Measurements from ENCODE around the gene RPS27.
"Not testable (repeated sequence)": the region's sequence is repeated elsewhere in the genome, so short reads cannot be mapped to it uniquely, and the experiment has no call there.

The RPS27 gene

DNA sequence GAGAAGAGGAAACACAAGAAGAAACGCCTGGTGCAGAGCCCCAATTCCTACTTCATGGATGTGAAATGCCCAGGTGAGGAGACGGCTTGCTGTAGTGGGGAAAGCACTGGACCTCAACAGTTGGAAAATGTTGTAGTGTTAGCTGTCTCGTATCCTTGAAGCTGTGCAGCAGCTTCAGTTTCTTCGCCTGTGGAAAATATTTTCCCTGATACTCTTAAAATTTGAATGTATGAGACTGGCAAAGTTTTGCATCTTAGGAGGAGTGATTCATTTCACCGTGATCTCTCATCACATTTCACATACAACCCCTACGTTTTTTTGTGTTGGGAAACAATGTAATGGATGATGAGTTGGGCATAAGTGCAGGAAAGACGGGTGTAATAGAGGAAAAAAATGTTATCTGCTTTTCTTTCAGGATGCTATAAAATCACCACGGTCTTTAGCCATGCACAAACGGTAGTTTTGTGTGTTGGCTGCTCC lies 629 bp downstream of the RPS27 start:
- H3K27ac ChIP-seq (ENCODE audit: low read depth, low read length, severe bottlenecking), result peak overlapping the region; percentile 87
- H3K4me1 ChIP-seq (ENCODE audit: control insufficient read depth, insufficient read depth, low read length, poor library complexity, severe bottlenecking), result peaks cover 8% of the 10 kb centered on the region
- H3K4me3 ChIP-seq (ENCODE audit: extremely low read depth, insufficient read depth, low read length, poor library complexity, severe bottlenecking), result peak overlapping the region; percentile 71
- 0 to 16% methylated on average over 2 to 3 of the region's 9 CpGs for WGBS, 2 experiments (ENCODE audit: insufficient coverage in 2 of 2)
- peaks cover 41% of the 10 kb centered on the region for H3K36me3 ChIP-seq (ENCODE audit: control insufficient read depth, insufficient read depth, low read length)
- H3K9me3 ChIP-seq (ENCODE audit: control insufficient read depth, low read length), result no peaks in the 10 kb centered on the region

DNA sequence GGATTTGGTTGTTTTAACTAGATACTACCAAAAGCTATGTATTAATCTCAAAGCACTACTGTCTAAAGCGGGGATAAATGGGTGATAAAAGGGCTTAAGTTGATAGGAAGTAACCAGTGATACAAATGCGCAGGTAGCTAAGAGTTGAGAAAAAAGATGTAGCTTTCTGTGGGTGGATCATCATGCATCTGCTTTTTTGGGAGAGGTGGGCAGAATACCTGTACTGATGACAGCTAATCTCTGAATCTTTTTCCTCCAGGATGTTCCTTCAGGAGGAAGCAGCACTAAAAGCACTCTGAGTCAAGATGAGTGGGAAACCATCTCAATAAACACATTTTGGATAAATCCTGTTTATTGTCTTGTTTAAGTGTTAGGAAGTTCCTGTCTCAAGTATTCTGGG lies 1.2 kb downstream of the RPS27 start:
- Histone ChIP-seq H3K4me3 (ENCODE audit: extremely low read depth, insufficient read depth, low read length, poor library complexity, severe bottlenecking) (peak overlapping the region; percentile 71), H3K4me1 (ENCODE audit: control insufficient read depth, insufficient read depth, low read length, poor library complexity, severe bottlenecking) (peaks cover 8% of the 10 kb centered on the region), H3K27ac (ENCODE audit: low read depth, low read length, severe bottlenecking) (no peak overlapping the region), H3K36me3 (ENCODE audit: control insufficient read depth, insufficient read depth, low read length) (peaks cover 41% of the 10 kb centered on the region), H3K9me3 (ENCODE audit: control insufficient read depth, low read length) (no peaks in the 10 kb centered on the region)
- WGBS, 2 experiments (ENCODE audit: insufficient coverage in 2 of 2), result 100% methylated on average over 1 to 2 of the region's 2 CpGs

DNA sequence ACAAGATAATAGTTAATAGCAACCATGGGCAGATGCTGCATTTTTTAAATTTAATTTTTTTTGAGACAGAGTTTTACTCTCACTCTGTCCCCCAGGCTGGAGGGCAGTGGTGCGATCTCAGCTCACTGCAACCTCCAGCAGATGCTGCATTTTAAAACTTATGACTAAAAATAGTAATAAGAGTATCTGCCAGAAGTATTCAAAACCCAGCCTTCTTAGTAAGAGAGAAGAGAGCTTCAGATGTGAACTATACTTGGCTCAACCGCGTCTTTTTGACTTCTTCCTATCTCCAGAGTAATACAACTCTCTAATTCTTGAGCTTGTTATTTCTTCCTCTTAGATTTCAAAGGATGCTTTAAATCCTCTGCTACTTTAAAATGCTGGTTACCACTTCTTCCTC lies 4.6 kb downstream of the RPS27 start:
- Histone ChIP-seq H3K27ac (ENCODE audit: low read depth, low read length, severe bottlenecking) (no peak overlapping the region), H3K4me3 (ENCODE audit: extremely low read depth, insufficient read depth, low read length, poor library complexity, severe bottlenecking) (no peak overlapping the region), H3K4me1 (ENCODE audit: control insufficient read depth, insufficient read depth, low read length, poor library complexity, severe bottlenecking) (peaks cover 8% of the 10 kb centered on the region), H3K36me3 (ENCODE audit: control insufficient read depth, insufficient read depth, low read length) (peaks cover 41% of the 10 kb centered on the region), H3K9me3 (ENCODE audit: control insufficient read depth, low read length) (no peaks in the 10 kb centered on the region)
- WGBS, 2 experiments (ENCODE audit: insufficient coverage in 2 of 2), result 100% methylated on average over 2 of the region's 3 CpGs; no CpG with 5 or more reads in 1 of the 2 experiments

DNA sequence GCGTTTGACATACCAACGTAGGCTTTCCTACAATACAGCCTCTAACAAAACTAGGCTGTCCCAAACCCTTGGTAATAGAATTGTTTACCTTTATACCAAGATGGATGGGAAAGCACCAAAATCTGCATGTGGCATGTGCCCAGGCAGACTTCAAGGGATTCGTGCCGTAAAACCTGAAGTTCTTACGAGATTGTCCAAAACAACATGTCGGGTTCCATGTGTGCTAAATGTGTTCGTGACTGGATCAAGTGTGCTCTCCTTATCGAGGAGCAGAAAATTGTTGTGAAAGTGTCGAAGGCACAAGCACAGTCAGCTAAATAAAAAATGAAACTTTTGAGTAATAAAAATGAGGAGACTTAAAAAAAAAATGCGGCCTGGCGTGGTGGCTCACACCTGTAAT lies 5.1 kb downstream of the RPS27 start:
- peaks cover 10% of the 10 kb centered on the region for H3K4me1 ChIP-seq (ENCODE audit: control insufficient read depth, insufficient read depth, low read length, poor library complexity, severe bottlenecking)
- 93 to 98% methylated on average over 8 to 10 of the region's 11 CpGs for WGBS, 2 experiments (ENCODE audit: insufficient coverage in 2 of 2)
- H3K27ac ChIP-seq (ENCODE audit: low read depth, low read length, severe bottlenecking), result no peak overlapping the region
- no peak overlapping the region for H3K4me3 ChIP-seq (ENCODE audit: extremely low read depth, insufficient read depth, low read length, poor library complexity, severe bottlenecking)
- no peaks in the 10 kb centered on the region for H3K9me3 ChIP-seq (ENCODE audit: control insufficient read depth, low read length)
- H3K36me3 ChIP-seq (ENCODE audit: control insufficient read depth, insufficient read depth, low read length), result peaks cover 41% of the 10 kb centered on the region

DNA sequence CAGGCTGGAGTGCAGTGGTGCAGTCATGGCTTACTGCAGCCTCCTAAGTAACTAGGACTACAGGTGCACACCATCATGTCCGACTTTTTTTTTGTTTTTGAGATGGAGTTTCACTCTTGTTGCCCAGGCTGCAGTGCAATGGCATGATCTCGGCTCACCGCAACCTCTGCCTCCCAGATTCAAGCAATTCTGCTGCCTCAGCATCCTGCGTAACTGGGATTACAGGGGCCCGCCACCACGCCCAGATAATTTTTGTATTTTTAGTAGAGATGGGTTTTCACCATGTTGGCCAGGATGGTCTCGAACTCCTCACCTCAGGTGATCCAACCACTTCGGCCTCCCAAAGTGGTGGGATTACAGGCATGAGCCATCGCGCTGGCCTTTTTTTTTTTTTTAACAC lies 6.3 kb downstream of the RPS27 start:
- Histone ChIP-seq H3K4me1 (ENCODE audit: control insufficient read depth, insufficient read depth, low read length, poor library complexity, severe bottlenecking) (peaks cover 14% of the 10 kb centered on the region), H3K36me3 (ENCODE audit: control insufficient read depth, insufficient read depth, low read length) (peaks cover 34% of the 10 kb centered on the region)
- not testable (repeated sequence) for H3K9me3 ChIP-seq (ENCODE audit: control insufficient read depth, low read length); H3K27ac ChIP-seq (ENCODE audit: low read depth, low read length, severe bottlenecking); H3K4me3 ChIP-seq (ENCODE audit: extremely low read depth, insufficient read depth, low read length, poor library complexity, severe bottlenecking)
- WGBS, 2 experiments (ENCODE audit: insufficient coverage in 2 of 2), result 78 to 93% methylated on average over 3 to 7 of the region's 10 CpGs

DNA sequence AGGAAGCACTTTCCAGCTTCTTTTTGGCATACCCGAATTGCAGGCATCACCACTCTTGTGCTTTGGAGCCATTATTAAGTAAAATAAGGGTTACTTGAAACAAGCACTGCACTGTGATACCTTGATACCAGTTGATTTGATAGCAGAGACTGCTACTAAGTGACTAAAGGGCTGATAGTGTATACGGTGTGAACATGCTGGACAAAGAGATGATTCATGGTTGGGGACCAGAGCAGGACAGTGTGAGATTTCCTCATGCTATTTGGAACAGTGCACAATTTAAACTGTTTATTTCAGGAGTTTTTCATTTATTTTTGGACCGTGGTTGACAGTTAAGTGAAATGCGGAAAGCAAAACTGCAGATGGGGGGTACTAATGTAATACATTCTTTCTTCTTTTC lies 9.9 kb downstream of the RPS27 start:
- Histone ChIP-seq H3K4me3 (ENCODE audit: extremely low read depth, insufficient read depth, low read length, poor library complexity, severe bottlenecking) (no peak overlapping the region), H3K9me3 (ENCODE audit: control insufficient read depth, low read length) (no peaks in the 10 kb centered on the region), H3K4me1 (ENCODE audit: control insufficient read depth, insufficient read depth, low read length, poor library complexity, severe bottlenecking) (peaks cover 7% of the 10 kb centered on the region), H3K27ac (ENCODE audit: low read depth, low read length, severe bottlenecking) (no peak overlapping the region), H3K36me3 (ENCODE audit: control insufficient read depth, insufficient read depth, low read length) (no peaks in the 10 kb centered on the region)
- 94 to 95% methylated on average over 2 of the region's 4 CpGs for WGBS, 2 experiments (ENCODE audit: insufficient coverage in 2 of 2)

DNA sequence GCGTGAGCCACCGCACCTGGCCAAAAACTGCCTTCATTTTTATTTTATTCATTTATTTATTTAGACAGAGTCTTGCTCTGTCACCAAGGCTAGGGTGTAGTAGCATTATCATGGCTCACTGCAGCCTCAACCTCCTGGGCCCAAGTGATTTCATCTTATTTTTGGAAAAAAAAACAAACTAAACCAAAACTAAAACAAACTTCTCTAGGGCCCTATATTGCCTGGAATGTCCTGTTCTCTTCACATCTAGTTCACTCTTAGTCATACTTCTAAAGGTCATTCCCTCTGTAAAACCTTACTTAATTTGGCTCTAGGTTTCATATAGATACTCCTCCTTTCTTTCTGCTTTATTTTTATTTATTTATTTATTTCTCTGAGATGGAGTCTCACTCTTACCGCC lies 15.6 kb downstream of the RPS27 start:
- Histone ChIP-seq H3K36me3 (ENCODE audit: control insufficient read depth, insufficient read depth, low read length) (no peaks in the 10 kb centered on the region), H3K9me3 (ENCODE audit: control insufficient read depth, low read length) (no peaks in the 10 kb centered on the region), H3K4me3 (ENCODE audit: extremely low read depth, insufficient read depth, low read length, poor library complexity, severe bottlenecking) (no peak overlapping the region), H3K27ac (ENCODE audit: low read depth, low read length, severe bottlenecking) (no peak overlapping the region), H3K4me1 (ENCODE audit: control insufficient read depth, insufficient read depth, low read length, poor library complexity, severe bottlenecking) (peaks cover 4% of the 10 kb centered on the region)
- 100% methylated on average over 1 of the region's 3 CpGs; no CpG with 5 or more reads in 1 of the 2 experiments for WGBS, 2 experiments (ENCODE audit: insufficient coverage in 2 of 2)

DNA sequence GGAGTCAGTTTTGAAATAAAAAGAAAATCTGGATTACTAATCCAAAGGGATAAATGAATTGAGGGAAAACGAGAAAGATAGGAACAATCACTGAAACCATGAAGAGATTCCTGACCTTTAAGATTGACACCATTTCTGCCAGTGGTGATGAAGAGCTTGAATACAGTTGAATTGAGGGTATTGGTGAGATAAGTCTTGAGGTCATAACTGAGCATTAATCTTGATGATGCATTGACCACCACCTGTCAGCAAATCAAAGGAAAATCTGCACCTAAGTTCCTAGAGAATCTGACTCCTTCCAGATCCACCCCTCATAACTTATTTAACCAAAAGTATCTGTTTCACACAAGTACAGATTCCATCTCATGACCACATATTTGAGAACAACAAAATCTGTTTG lies 21.6 kb downstream of the RPS27 start:
- 83% methylated on average over 1 of the region's 1 CpG; no CpG with 5 or more reads in 1 of the 2 experiments for WGBS, 2 experiments (ENCODE audit: insufficient coverage in 2 of 2)
- no peaks in the 10 kb centered on the region for H3K9me3 ChIP-seq (ENCODE audit: control insufficient read depth, low read length)

DNA sequence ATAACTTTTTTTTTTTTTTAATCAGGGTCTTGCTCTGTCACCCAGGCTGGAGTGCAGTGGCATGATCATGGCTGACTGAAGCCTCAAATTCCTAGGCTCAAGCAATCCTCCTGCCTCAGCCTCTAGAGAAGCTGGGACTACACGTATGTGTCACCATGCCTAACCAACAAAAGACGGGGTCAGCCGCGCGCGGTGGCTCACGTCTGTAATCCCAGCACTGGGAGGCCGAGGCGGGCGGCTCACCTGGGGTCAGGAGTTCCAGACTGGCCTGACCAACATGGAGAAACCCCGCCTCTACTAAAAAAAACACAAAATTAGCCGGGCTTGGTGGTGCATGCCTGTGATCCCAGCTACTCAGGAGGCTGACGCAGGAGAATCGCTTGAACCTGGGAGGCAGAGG lies 22.0 kb downstream of the RPS27 start:
- H3K9me3 ChIP-seq (ENCODE audit: control insufficient read depth, low read length); H3K36me3 ChIP-seq (ENCODE audit: control insufficient read depth, insufficient read depth, low read length); H3K4me1 ChIP-seq (ENCODE audit: control insufficient read depth, insufficient read depth, low read length, poor library complexity, severe bottlenecking); H3K27ac ChIP-seq (ENCODE audit: low read depth, low read length, severe bottlenecking); H3K4me3 ChIP-seq (ENCODE audit: extremely low read depth, insufficient read depth, low read length, poor library complexity, severe bottlenecking): not testable (repeated sequence)
- 94 to 97% methylated on average over 5 to 7 of the region's 14 CpGs for WGBS, 2 experiments (ENCODE audit: insufficient coverage in 2 of 2)

More for the DNA sequence above, 21.6 kb downstream of the RPS27 start:
- Histone ChIP-seq H3K4me3 (ENCODE audit: extremely low read depth, insufficient read depth, low read length, poor library complexity, severe bottlenecking) (no peak overlapping the region), H3K27ac (ENCODE audit: low read depth, low read length, severe bottlenecking) (no peak overlapping the region), H3K4me1 (ENCODE audit: control insufficient read depth, insufficient read depth, low read length, poor library complexity, severe bottlenecking) (no peaks in the 10 kb centered on the region), H3K36me3 (ENCODE audit: control insufficient read depth, insufficient read depth, low read length) (no peaks in the 10 kb centered on the region)

DNA sequence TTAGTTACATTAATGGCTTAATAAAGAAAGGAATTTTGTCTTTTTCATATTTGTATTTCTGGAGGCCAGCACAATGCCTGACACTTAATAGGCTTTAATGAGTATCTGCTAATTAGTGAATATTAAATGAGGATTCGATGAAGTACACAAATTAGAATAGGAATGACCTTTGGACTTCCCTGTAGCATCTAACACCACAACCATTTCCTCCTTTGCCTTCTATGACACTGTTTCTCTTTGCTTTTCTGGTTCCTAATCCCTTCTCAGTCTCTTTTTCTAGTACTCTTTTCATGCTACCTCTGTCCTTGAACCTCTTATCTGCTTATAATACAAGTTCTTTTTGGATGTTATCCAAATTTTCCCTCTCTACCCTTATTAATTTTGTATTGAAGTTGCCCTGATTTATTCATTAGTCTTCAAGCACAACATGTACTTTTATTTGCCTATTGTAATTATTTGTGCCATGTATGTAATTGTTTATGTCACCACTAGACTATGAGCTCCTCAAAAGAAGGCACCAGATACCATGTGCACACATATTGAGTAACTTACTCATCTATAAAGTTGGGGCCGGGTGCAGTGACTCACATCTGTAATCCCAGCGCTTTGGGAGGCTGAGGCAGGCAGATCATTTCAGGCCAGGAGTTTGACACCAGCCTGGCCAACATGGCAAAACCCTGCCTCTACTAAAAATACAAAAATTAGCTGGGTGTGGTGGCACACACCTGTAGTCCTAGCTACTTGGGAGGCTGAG lies 23.8 kb downstream of the RPS27 start:
- no peaks in the 10 kb centered on the region for H3K4me1 ChIP-seq (ENCODE audit: control insufficient read depth, insufficient read depth, low read length, poor library complexity, severe bottlenecking)
- H3K36me3 ChIP-seq (ENCODE audit: control insufficient read depth, insufficient read depth, low read length), result no peaks in the 10 kb centered on the region
- H3K9me3 ChIP-seq (ENCODE audit: control insufficient read depth, low read length), result no peaks in the 10 kb centered on the region
- H3K4me3 ChIP-seq (ENCODE audit: extremely low read depth, insufficient read depth, low read length, poor library complexity, severe bottlenecking), result no peak overlapping the region
- H3K27ac ChIP-seq (ENCODE audit: low read depth, low read length, severe bottlenecking), result no peak overlapping the region
- 84 to 89% methylated on average over 2 of the region's 3 CpGs for WGBS, 2 experiments (ENCODE audit: insufficient coverage in 2 of 2)

DNA sequence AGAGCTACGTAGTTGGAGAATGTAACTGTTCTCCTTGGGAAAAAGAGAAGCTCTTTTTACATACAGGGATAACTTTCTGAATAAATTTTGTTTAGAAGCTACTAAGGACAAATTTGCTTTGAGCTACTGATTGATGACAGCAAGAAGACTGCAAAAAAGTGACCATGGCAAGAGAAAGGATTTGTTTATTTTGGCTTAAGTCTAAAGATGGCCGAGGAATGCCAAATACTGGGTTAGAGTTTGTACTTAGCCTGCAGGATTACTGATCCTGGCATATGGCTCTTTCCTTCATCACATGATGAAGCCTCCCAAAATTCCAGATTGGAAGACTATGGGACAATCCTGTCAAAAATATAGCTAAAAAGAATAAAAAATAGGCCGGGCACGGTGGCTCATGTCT lies 28.7 kb downstream of the RPS27 start:
- Histone ChIP-seq H3K27ac (ENCODE audit: low read depth, low read length, severe bottlenecking) (no peak overlapping the region), H3K36me3 (ENCODE audit: control insufficient read depth, insufficient read depth, low read length) (no peaks in the 10 kb centered on the region), H3K4me1 (ENCODE audit: control insufficient read depth, insufficient read depth, low read length, poor library complexity, severe bottlenecking) (no peaks in the 10 kb centered on the region), H3K4me3 (ENCODE audit: extremely low read depth, insufficient read depth, low read length, poor library complexity, severe bottlenecking) (no peak overlapping the region), H3K9me3 (ENCODE audit: control insufficient read depth, low read length) (no peaks in the 10 kb centered on the region)
- WGBS, 2 experiments (ENCODE audit: insufficient coverage in 2 of 2), result 95 to 100% methylated on average over 1 to 3 of the region's 4 CpGs
